ENCODE results near the gene PLCZ1.
"Not testable (repeated sequence)": the region's sequence is repeated elsewhere in the genome, so short reads cannot be mapped to it uniquely, and the experiment has no call there.

GRCh38 chr12:18693986-18694385 lies 43.8 kb downstream of the PLCZ1 start:
- TF ChIP-seq, protein P1, sequence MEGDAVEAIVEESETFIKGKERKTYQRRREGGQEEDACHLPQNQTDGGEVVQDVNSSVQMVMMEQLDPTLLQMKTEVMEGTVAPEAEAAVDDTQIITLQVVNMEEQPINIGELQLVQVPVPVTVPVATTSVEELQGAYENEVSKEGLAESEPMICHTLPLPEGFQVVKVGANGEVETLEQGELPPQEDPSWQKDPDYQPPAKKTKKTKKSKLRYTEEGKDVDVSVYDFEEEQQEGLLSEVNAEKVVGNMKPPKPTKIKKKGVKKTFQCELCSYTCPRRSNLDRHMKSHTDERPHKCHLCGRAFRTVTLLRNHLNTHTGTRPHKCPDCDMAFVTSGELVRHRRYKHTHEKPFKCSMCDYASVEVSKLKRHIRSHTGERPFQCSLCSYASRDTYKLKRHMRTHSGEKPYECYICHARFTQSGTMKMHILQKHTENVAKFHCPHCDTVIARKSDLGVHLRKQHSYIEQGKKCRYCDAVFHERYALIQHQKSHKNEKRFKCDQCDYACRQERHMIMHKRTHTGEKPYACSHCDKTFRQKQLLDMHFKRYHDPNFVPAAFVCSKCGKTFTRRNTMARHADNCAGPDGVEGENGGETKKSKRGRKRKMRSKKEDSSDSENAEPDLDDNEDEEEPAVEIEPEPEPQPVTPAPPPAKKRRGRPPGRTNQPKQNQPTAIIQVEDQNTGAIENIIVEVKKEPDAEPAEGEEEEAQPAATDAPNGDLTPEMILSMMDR (conservative IDR thresholded peaks at IDR 0.05 in 1 of 2, IDR thresholded peaks at IDR 0.05 in 1 of 2; ENCODE audit: extremely low read depth in 1 of 2, insufficient read depth in 1 of 2, low read depth in 1 of 2, low read length in 2 of 2): not testable (repeated sequence)
- TF ChIP-seq EZH2 (IDR thresholded peaks at IDR 0.05; ENCODE audit: borderline replicate concordance, low read length): not testable (repeated sequence)

Measured in mammary epithelial cell (primary cell).